Caco-2 (cell line): ENCODE results near the gene TPX2. TPM values are rescaled to one million over a fixed set of nuclear protein-coding genes. Genes with fewer than 3 reads are reported as not detected.

Source experiments
- BruUV-seq: library from RNA; stranded (reverse); fragments of 400-500 nt; replicated peaks from 2 replicates; lab custom pipeline; 2021; lab: Mats Ljungman, UMichigan
- CTCF ChIA-PET: fragments of 300-600 bp; sonication (Branson Sonifier 250); formaldehyde crosslinking; loops from one replicate; lab custom pipeline; 2022; ENCODE audit warnings: antibody characterized with exemption; lab: Charles Lee
- POLR2A ChIA-PET: fragments of 300-600 bp; sonication (Branson Sonifier 250); formaldehyde crosslinking; loops from one replicate; lab custom pipeline; 2022; ENCODE audit warnings: antibody characterized with exemption; lab: Charles Lee
- DNase-seq, 2 experiments: peaks; one replicate each; pipeline versions ENCODE4 v3.0.0 to v3.0.0-alpha.2; 2020 to 2022
- H3K27me3 ChIP-seq: replicated peaks from 2 replicates; pipeline ENCODE4 v1.6.0; 2011; ENCODE audit warnings: low read length; ENCODE audit not compliant: control insufficient read depth, insufficient read depth
- H3K36me3 ChIP-seq: 2 replicates; pipeline ENCODE4 v1.5.1; 2011; ENCODE audit warnings: low read length; ENCODE audit not compliant: control insufficient read depth, insufficient read depth
- H3K4me1 ChIP-seq: fragments of 250-450 bp; sonication (Bioruptor Pico); 2 replicates; pipeline ENCODE4 v1.5.1; 2020; ENCODE audit warnings: mild to moderate bottlenecking
- H3K4me3 ChIP-seq: 2 replicates; pipeline ENCODE4 v1.5.1; 2011; ENCODE audit warnings: low read depth, mild to moderate bottlenecking, control low read depth, low read length
- H3K9me3 ChIP-seq: fragments of 250-450 bp; sonication (Bioruptor Pico); 2 replicates; pipeline ENCODE4 v1.5.1; 2020; ENCODE audit warnings: mild to moderate bottlenecking, moderate library complexity
- H3K27ac Mint-ChIP-seq: one replicate; pipeline ENCODE4 v1.8.0; 2022; ENCODE audit warnings: mixed read lengths; ENCODE audit not compliant: unreplicated experiment
- H3K27me3 Mint-ChIP-seq: one replicate; pipeline ENCODE4 v1.8.0; 2022; ENCODE audit warnings: mixed read lengths; ENCODE audit not compliant: insufficient read depth, unreplicated experiment
- H3K36me3 Mint-ChIP-seq: one replicate; pipeline ENCODE4 v1.8.0; 2022; ENCODE audit warnings: mild to moderate bottlenecking, mixed read lengths; ENCODE audit not compliant: insufficient read depth, unreplicated experiment
- H3K4me1 Mint-ChIP-seq: one replicate; pipeline ENCODE4 v1.8.0; 2022; ENCODE audit warnings: low read depth, mixed read lengths; ENCODE audit not compliant: unreplicated experiment
- H3K4me3 Mint-ChIP-seq: one replicate; pipeline ENCODE4 v1.8.0; 2022; ENCODE audit warnings: mild to moderate bottlenecking, moderate library complexity, mixed read lengths; ENCODE audit not compliant: unreplicated experiment
- H3K9me3 Mint-ChIP-seq: one replicate; pipeline ENCODE4 v1.8.0; 2022; ENCODE audit warnings: mixed read lengths; ENCODE audit not compliant: unreplicated experiment
- intact Hi-C: fragments of 100-400 bp; cut with micrococcal nuclease; formaldehyde crosslinking; loops from one replicate; pipeline ENCODE4 v1.10.0; 2022; ENCODE audit not compliant: unreplicated experiment
- total RNA-seq: library from RNA; stranded (reverse); gene quantifications from 2 replicates; pipeline ENCODE4 v1.2.3, GENCODE V29; 2022
- TF ChIP-seq, protein P1 (sequence below), 2 experiments: fragments of 200-600 bp in 1 of 2; IDR thresholded peaks; 1 replicate in 1 of 2; 2 replicates in 1 of 2; pipeline versions ENCODE4 v1.5.1 to v1.8.0; 2011 to 2022; ENCODE audit warnings: antibody characterized with exemption in 1 of 2, control low read depth in 1 of 2, inconsistent platforms in 1 of 2, low read depth in 1 of 2, low read length in 1 of 2, mild to moderate bottlenecking in 1 of 2, moderate library complexity in 1 of 2; ENCODE audit not compliant: insufficient read depth in 1 of 2, severe bottlenecking in 1 of 2, unreplicated experiment in 1 of 2

The TPX2 gene
- total RNA-seq, 1 experiment from 2014 or later: 237 TPM

DNA sequence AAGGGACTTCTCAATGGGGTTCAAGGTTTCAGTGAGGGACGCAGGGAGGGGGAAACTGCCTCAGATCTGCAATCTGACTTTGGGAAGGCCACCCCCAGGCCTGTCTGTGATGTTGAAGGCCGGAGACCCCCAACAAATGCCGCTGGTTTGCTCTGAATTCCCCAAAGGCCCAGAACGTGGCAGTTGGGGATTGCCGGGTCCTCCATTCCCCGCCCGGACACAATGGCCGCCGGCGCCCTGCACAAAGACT is 16.1 kb upstream of the TPX2 start:
- H3K4me3 ChIP-seq: peak overlapping the region; percentile 75
- Mint-ChIP-seq H3K36me3 (peaks cover 62% of the 10 kb centered on the region), H3K27ac (peak overlapping the region; percentile 97), H3K9me3 (no peaks in the 10 kb centered on the region), H3K4me1 (peaks cover 20% of the 10 kb centered on the region), H3K4me3 (peak overlapping the region; percentile 96), H3K27me3 (no peaks in the 10 kb centered on the region)
- peaks cover 15% of the 10 kb centered on the region for H3K36me3 ChIP-seq
- BruUV-seq: TSS peak; percentile 5
- CTCF ChIA-PET: interaction anchor here (0.6 to 6.4 kb wide), 41 partner anchors 9 to 1767 kb away, joined by 3 to 394 read pairs (median 13); partner anchors contain the start of genes CBFA2T2, ID1 and TPX2
- H3K27me3 ChIP-seq: no peaks in the 10 kb centered on the region
- peaks cover 17% of the 10 kb centered on the region for H3K4me1 ChIP-seq
- intact Hi-C loops: loop anchor here (1.0 to 2.0 kb wide), 3 partner anchors 62 to 160 kb away; no protein-coding TSS in a partner anchor
- TF ChIP-seq, protein P1, sequence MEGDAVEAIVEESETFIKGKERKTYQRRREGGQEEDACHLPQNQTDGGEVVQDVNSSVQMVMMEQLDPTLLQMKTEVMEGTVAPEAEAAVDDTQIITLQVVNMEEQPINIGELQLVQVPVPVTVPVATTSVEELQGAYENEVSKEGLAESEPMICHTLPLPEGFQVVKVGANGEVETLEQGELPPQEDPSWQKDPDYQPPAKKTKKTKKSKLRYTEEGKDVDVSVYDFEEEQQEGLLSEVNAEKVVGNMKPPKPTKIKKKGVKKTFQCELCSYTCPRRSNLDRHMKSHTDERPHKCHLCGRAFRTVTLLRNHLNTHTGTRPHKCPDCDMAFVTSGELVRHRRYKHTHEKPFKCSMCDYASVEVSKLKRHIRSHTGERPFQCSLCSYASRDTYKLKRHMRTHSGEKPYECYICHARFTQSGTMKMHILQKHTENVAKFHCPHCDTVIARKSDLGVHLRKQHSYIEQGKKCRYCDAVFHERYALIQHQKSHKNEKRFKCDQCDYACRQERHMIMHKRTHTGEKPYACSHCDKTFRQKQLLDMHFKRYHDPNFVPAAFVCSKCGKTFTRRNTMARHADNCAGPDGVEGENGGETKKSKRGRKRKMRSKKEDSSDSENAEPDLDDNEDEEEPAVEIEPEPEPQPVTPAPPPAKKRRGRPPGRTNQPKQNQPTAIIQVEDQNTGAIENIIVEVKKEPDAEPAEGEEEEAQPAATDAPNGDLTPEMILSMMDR (IDR thresholded peaks at IDR 0.05; ENCODE audit: insufficient read depth in 1 of 2, low read depth in 1 of 2, low read length in 1 of 2, severe bottlenecking in 1 of 2, unreplicated experiment in 1 of 2): no peak
- POLR2A ChIA-PET: interaction anchor here (0.6 to 6.5 kb wide), 22 partner anchors 12 to 150 kb away, joined by 3 to 169 read pairs (median 12); partner anchors contain the start of genes ID1 and TPX2
- no peak for DNase-seq
- no peaks in the 10 kb centered on the region for H3K9me3 ChIP-seq

DNA sequence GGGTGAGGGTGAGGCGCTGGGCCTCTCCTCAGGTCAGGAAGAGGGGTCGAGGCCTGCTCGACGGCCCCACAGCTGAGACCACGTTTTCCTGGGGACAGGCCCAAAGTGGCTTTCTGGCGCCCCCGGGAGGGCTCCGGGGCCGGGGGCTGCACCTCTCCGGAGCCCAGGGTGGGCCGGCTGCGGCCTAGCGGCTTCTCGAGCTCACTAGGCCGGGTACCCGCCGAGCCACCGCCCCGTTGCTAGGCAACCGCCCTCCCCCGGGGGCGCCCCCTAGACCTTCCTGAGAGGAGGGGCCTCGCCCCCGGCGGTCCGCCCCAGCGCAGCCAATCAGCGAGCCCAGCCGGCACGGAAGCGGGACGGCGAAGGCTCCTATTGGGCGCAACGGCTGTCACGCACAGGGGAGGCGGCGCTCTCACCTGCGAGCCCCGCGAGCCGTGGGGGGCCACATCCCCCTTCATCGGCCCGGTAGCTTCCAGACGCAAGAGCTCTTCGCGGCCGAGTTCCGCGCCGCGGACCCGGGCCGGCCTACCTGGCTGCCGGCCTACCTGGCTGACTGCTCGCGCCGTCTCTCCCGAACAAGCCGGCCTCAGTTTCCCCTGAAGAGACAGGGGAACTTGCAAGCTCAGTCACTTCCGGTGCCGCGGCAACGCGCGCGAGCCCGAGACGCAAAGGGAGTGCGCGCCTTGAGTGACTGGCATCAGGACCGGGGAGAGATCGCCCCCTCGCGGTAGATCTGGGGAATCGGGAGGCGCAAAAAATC is 15.6 kb upstream of the TPX2 start:
- peak; percentile 100 for DNase-seq
- CTCF ChIA-PET: interaction anchor here (0.5 to 6.4 kb wide), 55 partner anchors 8 to 1766 kb away, joined by 3 to 394 read pairs (median 9); partner anchors contain the start of genes CBFA2T2, HM13, ID1 and PDRG1
- H3K36me3 Mint-ChIP-seq: peaks cover 57% of the 10 kb centered on the region
- H3K4me1 Mint-ChIP-seq: peaks cover 19% of the 10 kb centered on the region
- H3K27ac Mint-ChIP-seq: peak overlapping the region; percentile 97
- BruUV-seq: no TSS peak
- no peaks in the 10 kb centered on the region for H3K27me3 Mint-ChIP-seq
- no peaks in the 10 kb centered on the region for H3K27me3 ChIP-seq
- H3K9me3 Mint-ChIP-seq: no peaks in the 10 kb centered on the region
- peak overlapping the region; percentile 96 for H3K4me3 Mint-ChIP-seq
- POLR2A ChIA-PET: interaction anchor here (0.6 to 6.5 kb wide), 23 partner anchors 12 to 150 kb away, joined by 3 to 169 read pairs (median 11); partner anchors contain the start of genes ID1 and TPX2
- H3K36me3 ChIP-seq: peaks cover 13% of the 10 kb centered on the region
- TF ChIP-seq, protein P1 (IDR thresholded peaks at IDR 0.05; ENCODE audit: insufficient read depth in 1 of 2, low read depth in 1 of 2, low read length in 1 of 2, severe bottlenecking in 1 of 2, unreplicated experiment in 1 of 2): peak; percentile 99 to 100
- peak overlapping the region; percentile 75 for H3K4me3 ChIP-seq
- H3K9me3 ChIP-seq: no peaks in the 10 kb centered on the region
- intact Hi-C loops: loop anchor here (1.0 to 2.0 kb wide), 4 partner anchors 16 to 161 kb away; partner anchors contain the start of gene TPX2
- H3K4me1 ChIP-seq: peaks cover 12% of the 10 kb centered on the region

DNA sequence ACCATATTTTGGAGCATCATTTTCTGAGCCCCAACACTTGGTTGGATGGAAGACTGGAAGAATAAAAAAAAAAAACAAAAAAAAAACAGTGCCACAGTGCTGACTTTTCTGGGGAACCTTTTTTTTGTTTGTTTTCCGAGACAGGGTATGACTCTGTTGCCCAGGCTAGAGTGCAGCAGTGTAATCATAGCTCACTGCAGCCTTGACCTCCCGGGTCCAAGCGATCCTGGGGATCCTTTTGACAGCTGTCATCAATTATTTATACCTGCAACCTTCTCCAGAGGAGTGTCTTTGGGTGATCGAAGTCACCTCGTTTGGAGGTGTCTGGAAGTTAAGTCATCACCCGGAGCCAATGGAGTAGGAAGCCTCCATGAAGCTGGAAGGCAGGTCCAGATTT is 7.8 kb upstream of the TPX2 start:
- CTCF ChIA-PET: interaction anchor here (1.0 kb wide), 1 partner anchor 8 kb away, joined by 4 read pairs; no protein-coding TSS in a partner anchor
- no peaks in the 10 kb centered on the region for H3K9me3 ChIP-seq
- Mint-ChIP-seq H3K36me3 (no peaks in the 10 kb centered on the region), H3K4me1 (peaks cover 7% of the 10 kb centered on the region), H3K9me3 (no peaks in the 10 kb centered on the region), H3K27me3 (no peaks in the 10 kb centered on the region), H3K27ac (no peak overlapping the region), H3K4me3 (no peak overlapping the region)
- H3K36me3 ChIP-seq: no peaks in the 10 kb centered on the region
- TF ChIP-seq, protein P1 (IDR thresholded peaks at IDR 0.05; ENCODE audit: insufficient read depth in 1 of 2, low read depth in 1 of 2, low read length in 1 of 2, severe bottlenecking in 1 of 2, unreplicated experiment in 1 of 2): no peak
- intact Hi-C loops: no loop called here
- POLR2A ChIA-PET: no interaction called here
- DNase-seq: peak in 1 of 2 experiments; percentile 33
- H3K4me1 ChIP-seq: no peaks in the 10 kb centered on the region
- no peaks in the 10 kb centered on the region for H3K27me3 ChIP-seq
- no TSS peak for BruUV-seq
- H3K4me3 ChIP-seq: no peak overlapping the region
